ENCODE measurements around the gene PHLPP1.

The PHLPP1 gene

GRCh38 chr18:62771494-62772270, 56.3 kb downstream of the PHLPP1 start:
- no peak for DNase-seq (ENCODE audit: low read depth in 2 of 2, low spot score in 1 of 2)

- no peak for DNase-seq (ENCODE audit: low read depth in 2 of 2, low spot score in 1 of 2)
Observed at GRCh38 chr18:62772860-62773584, 57.7 kb downstream of the PHLPP1 start.

- DNase-seq (ENCODE audit: low read depth in 2 of 2, low spot score in 1 of 2) = no peak
Observed at GRCh38 chr18:62773691-62774090, 58.4 kb downstream of the PHLPP1 start.

- no peak for DNase-seq (ENCODE audit: low read depth in 2 of 2, low spot score in 1 of 2)
Observed at GRCh38 chr18:62776024-62776570, 60.8 kb downstream of the PHLPP1 start.

GRCh38 chr18:62777814-62778213, 62.5 kb downstream of the PHLPP1 start:
- DNase-seq (ENCODE audit: low read depth in 2 of 2, low spot score in 1 of 2) = no peak

- DNase-seq (ENCODE audit: low read depth in 2 of 2, low spot score in 1 of 2) = no peak
Observed at GRCh38 chr18:62778976-62779869, 63.9 kb downstream of the PHLPP1 start.

- DNase-seq (ENCODE audit: low read depth in 2 of 2, low spot score in 1 of 2) = no peak
Observed at GRCh38 chr18:62781262-62781661, 65.9 kb downstream of the PHLPP1 start.

- no peak for DNase-seq (ENCODE audit: low read depth in 2 of 2, low spot score in 1 of 2)
Observed at GRCh38 chr18:62781893-62782292, 66.6 kb downstream of the PHLPP1 start.

GRCh38 chr18:62784338-62784965, 69.1 kb downstream of the PHLPP1 start:
- no peak for DNase-seq (ENCODE audit: low read depth in 2 of 2, low spot score in 1 of 2)

GRCh38 chr18:62784966-62785413, 69.6 kb downstream of the PHLPP1 start:
- DNase-seq (ENCODE audit: low read depth in 2 of 2, low spot score in 1 of 2) = no peak

GRCh38 chr18:62786689-62787088, 71.3 kb downstream of the PHLPP1 start:
- no peak for DNase-seq (ENCODE audit: low read depth in 2 of 2, low spot score in 1 of 2)

- no peak for DNase-seq (ENCODE audit: low read depth in 2 of 2, low spot score in 1 of 2)
Observed at GRCh38 chr18:62788111-62788510, 72.8 kb downstream of the PHLPP1 start.

GRCh38 chr18:62788876-62789275, 73.5 kb downstream of the PHLPP1 start:
- no peak for DNase-seq (ENCODE audit: low read depth in 2 of 2, low spot score in 1 of 2)

GRCh38 chr18:62790871-62791772, 75.8 kb downstream of the PHLPP1 start:
- no peak for DNase-seq (ENCODE audit: low read depth in 2 of 2, low spot score in 1 of 2)

GRCh38 chr18:62792016-62792415, 76.7 kb downstream of the PHLPP1 start:
- no peak for DNase-seq (ENCODE audit: low read depth in 2 of 2, low spot score in 1 of 2)

GRCh38 chr18:62795813-62796212, 80.5 kb downstream of the PHLPP1 start:
- DNase-seq (ENCODE audit: low read depth in 2 of 2, low spot score in 1 of 2) = no peak

GRCh38 chr18:62796216-62796621, 80.9 kb downstream of the PHLPP1 start:
- DNase-seq (ENCODE audit: low read depth in 2 of 2, low spot score in 1 of 2) = no peak

- DNase-seq (ENCODE audit: low read depth in 2 of 2, low spot score in 1 of 2) = no peak
Observed at GRCh38 chr18:62797329-62797728, 82.0 kb downstream of the PHLPP1 start.

GRCh38 chr18:62799977-62800376, 84.6 kb downstream of the PHLPP1 start:
- DNase-seq (ENCODE audit: low read depth in 2 of 2, low spot score in 1 of 2) = no peak

GRCh38 chr18:62802523-62802922, 87.2 kb downstream of the PHLPP1 start:
- no peak for DNase-seq (ENCODE audit: low read depth in 2 of 2, low spot score in 1 of 2)

All from stimulated activated CD8-positive, alpha-beta memory T cell treated with anti-CD3 and anti-CD28 coated beads, Interleukin-4, amount 100 ng/mL, for 1 hour (primary cell).